Measurements from ENCODE around the gene LMBR1.
A peak's percentile ranks its signal among the peaks of the same experiment; 100 is the strongest.

The LMBR1 gene

DNA sequence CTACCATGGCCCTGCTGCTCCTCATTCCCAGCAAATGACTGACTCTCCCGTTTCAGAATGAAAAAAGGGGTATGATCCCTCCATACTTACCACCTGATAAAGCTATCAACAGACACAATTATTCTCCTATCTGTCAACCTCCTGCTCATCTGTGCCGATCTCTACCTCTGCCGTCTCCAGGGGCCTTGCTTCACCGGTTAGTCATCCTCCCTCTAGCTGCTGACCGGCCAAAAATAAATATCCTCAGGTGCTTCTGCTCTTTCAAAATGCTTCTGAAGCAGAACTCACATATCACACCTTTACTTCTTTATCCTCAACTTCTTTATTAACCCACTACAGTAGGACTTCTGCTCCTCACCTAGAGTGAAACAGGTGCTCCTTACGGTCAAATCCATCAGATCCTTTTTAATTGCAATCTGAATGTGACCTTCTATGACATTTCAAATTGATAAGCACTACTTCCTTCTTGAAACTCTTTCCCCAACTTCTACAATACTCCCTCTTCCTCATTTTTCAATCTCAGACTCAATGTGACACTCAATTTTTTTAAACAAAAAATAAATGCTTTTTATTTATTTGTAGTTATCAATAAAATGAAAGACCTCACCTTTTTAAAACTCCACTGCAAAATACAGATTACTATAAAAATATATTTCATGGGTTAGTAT is 63.2 kb downstream of the LMBR1 start:
- TF ChIP-seq YY1 (IDR thresholded peaks at IDR 0.05; ENCODE audit: low read depth) (no peak), CEBPB (IDR thresholded peaks at IDR 0.05) (no peak), ZBTB7A (IDR thresholded peaks at IDR 0.05; ENCODE audit: low read depth) (no peak), NFIC (IDR thresholded peaks at IDR 0.05) (no peak), FOXM1 (IDR thresholded peaks at IDR 0.05; ENCODE audit: borderline replicate concordance, low read depth) (no peak), EP300 (IDR thresholded peaks at IDR 0.05; ENCODE audit: borderline replicate concordance) (no peak), TAF1 (IDR thresholded peaks at IDR 0.05; ENCODE audit: low read depth) (no peak), RAD21 (IDR thresholded peaks at IDR 0.05; ENCODE audit: low read depth) (no peak), TEAD4 (IDR thresholded peaks at IDR 0.05) (no peak), CREB1 (IDR thresholded peaks at IDR 0.05; ENCODE audit: low read depth) (no peak), TCF12 (IDR thresholded peaks at IDR 0.05; ENCODE audit: low read depth) (no peak), EGR1 (IDR thresholded peaks at IDR 0.05) (no peak)
- TF ChIP-seq, protein P1, sequence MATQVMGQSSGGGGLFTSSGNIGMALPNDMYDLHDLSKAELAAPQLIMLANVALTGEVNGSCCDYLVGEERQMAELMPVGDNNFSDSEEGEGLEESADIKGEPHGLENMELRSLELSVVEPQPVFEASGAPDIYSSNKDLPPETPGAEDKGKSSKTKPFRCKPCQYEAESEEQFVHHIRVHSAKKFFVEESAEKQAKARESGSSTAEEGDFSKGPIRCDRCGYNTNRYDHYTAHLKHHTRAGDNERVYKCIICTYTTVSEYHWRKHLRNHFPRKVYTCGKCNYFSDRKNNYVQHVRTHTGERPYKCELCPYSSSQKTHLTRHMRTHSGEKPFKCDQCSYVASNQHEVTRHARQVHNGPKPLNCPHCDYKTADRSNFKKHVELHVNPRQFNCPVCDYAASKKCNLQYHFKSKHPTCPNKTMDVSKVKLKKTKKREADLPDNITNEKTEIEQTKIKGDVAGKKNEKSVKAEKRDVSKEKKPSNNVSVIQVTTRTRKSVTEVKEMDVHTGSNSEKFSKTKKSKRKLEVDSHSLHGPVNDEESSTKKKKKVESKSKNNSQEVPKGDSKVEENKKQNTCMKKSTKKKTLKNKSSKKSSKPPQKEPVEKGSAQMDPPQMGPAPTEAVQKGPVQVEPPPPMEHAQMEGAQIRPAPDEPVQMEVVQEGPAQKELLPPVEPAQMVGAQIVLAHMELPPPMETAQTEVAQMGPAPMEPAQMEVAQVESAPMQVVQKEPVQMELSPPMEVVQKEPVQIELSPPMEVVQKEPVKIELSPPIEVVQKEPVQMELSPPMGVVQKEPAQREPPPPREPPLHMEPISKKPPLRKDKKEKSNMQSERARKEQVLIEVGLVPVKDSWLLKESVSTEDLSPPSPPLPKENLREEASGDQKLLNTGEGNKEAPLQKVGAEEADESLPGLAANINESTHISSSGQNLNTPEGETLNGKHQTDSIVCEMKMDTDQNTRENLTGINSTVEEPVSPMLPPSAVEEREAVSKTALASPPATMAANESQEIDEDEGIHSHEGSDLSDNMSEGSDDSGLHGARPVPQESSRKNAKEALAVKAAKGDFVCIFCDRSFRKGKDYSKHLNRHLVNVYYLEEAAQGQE (IDR thresholded peaks at IDR 0.05; ENCODE audit: low read depth), result no peak
- TF ChIP-seq, protein P2, sequence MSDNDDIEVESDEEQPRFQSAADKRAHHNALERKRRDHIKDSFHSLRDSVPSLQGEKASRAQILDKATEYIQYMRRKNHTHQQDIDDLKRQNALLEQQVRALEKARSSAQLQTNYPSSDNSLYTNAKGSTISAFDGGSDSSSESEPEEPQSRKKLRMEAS (IDR thresholded peaks at IDR 0.05), result no peak
- TF ChIP-seq, protein P3, sequence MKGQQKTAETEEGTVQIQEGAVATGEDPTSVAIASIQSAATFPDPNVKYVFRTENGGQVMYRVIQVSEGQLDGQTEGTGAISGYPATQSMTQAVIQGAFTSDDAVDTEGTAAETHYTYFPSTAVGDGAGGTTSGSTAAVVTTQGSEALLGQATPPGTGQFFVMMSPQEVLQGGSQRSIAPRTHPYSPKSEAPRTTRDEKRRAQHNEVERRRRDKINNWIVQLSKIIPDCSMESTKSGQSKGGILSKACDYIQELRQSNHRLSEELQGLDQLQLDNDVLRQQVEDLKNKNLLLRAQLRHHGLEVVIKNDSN (IDR thresholded peaks at IDR 0.05), result no peak

DNA sequence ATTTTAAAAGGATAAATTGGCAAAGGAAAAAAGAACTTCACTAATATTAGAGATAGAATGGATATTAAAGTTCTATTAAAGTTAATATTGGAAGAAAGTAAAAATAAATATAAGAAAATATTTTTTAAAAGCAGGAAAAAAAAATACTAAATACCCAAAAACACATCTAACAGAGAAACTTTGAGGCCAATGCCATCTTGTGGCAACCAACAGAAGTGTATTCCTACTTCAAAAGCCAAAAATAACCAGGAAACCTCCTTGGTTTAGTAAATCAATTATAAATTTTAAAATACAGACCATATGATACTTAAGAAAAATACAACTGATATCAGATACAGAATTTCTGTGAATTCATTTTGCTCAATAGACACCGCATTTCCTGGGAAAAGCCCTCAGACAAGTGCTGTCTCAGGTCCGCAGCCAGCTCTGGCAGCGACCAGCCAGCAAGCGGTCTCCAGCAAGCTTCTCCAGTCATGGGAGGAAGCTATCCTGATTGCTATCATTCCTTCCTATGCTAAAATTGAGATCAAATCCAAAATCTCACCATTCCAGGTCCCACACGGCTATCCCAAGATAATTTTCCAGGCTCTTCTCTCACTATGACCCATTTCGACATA is 65.3 kb downstream of the LMBR1 start:
- TF ChIP-seq RAD21 (IDR thresholded peaks at IDR 0.05; ENCODE audit: low read depth), result peak; percentile 30; the same call in 1 of the 2 replicates
- TF ChIP-seq, protein P2 (IDR thresholded peaks at IDR 0.05), result no peak

DNA sequence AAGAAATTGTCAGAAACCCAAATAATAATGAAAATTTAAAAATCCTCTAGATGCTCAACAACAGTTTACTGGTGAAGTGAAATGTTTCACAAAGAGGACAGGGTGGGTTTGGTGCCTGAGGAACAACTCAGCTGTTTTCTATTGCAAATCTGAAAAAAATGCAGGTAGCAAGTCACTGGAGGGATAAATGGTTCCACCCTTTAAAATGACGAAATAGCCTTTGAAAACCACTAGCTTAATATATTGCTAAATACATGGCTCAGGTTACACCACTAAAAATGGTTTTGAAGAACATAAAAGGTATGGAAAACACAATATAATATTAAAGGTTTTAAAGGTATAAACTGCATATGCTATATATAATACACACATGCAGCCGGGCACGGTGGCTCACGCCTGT is 69.5 kb downstream of the LMBR1 start:
- no peak for TF ChIP-seq CREB1 (IDR thresholded peaks at IDR 0.05; ENCODE audit: low read depth)
- TF ChIP-seq CEBPB (IDR thresholded peaks at IDR 0.05), result peak; percentile 67

DNA sequence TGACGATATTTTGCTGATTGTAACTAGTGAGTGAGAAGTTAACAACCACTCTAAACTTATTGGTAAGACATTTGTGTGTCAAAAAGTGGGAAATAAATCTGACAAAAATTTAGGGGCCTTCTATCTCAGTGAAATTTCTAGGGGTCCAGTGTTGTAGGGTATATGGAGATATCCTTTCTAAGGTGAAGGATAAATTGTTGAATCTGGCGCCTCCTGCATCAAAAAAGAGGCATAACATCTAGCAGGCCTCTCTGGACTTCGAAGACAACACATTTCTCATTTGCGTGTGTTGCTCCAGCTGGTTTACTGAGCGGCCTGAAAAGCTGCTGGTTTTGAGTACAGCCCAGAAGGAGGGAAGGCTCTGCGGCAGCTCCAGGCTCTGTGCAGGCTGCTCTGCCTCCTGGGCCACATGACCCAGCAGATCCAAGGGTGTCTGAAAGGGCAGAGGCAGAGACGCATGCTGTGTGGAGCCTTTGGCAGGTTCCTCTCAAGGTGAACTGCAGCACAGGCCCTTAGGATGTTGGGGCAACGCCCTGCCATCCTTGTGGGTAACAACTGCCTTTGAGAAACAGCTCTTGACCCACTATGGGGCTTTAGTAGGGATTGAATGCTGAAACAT is 72.4 kb downstream of the LMBR1 start:
- TF ChIP-seq TAF1 (IDR thresholded peaks at IDR 0.05; ENCODE audit: low read depth), result no peak
- TF ChIP-seq, protein P2 (IDR thresholded peaks at IDR 0.05), result no peak
- no peak for TF ChIP-seq EP300 (IDR thresholded peaks at IDR 0.05; ENCODE audit: borderline replicate concordance)
- no peak for TF ChIP-seq CEBPB (IDR thresholded peaks at IDR 0.05)
- TF ChIP-seq, protein P1 (IDR thresholded peaks at IDR 0.05; ENCODE audit: low read depth), result no peak
- no peak for TF ChIP-seq RAD21 (IDR thresholded peaks at IDR 0.05; ENCODE audit: low read depth)
- TF ChIP-seq YY1 (IDR thresholded peaks at IDR 0.05; ENCODE audit: low read depth), result no peak
- no peak for TF ChIP-seq CREB1 (IDR thresholded peaks at IDR 0.05; ENCODE audit: low read depth)
- TF ChIP-seq, protein P3 (IDR thresholded peaks at IDR 0.05), result no peak
- no peak for TF ChIP-seq FOXM1 (IDR thresholded peaks at IDR 0.05; ENCODE audit: borderline replicate concordance, low read depth)
- no peak for TF ChIP-seq ZBTB7A (IDR thresholded peaks at IDR 0.05; ENCODE audit: low read depth)
- TF ChIP-seq TCF12 (IDR thresholded peaks at IDR 0.05; ENCODE audit: low read depth), result no peak
- TF ChIP-seq TEAD4 (IDR thresholded peaks at IDR 0.05), result no peak
- no peak for TF ChIP-seq EGR1 (IDR thresholded peaks at IDR 0.05)
- TF ChIP-seq NFIC (IDR thresholded peaks at IDR 0.05), result no peak

DNA sequence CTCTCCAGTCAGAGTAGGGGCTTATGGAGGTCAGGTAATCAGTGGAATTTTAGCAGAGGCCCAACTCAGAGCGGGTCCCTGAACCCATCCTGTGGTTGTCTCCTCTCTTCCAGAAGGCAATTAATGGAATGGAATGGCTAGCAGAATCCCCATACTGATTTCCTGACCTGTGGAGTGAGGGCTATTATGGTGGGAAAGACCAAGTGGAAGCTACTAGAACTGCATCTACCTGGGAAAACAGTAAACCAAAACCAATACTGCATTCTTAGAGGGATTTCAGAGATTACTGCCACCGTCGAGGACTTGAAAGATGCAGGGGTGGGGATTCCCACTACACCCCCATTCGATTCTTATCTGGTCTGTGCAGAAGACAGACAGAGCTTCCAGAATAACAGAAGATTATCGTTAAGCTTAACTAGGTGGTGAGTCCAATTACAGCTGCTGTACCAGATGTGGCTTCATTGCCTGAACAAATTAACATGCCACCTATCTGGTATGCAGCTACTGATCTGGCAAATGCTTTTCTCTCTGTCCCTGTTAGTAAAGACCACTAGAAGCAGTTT is 73.2 kb downstream of the LMBR1 start:
- TF ChIP-seq RAD21 (IDR thresholded peaks at IDR 0.05; ENCODE audit: low read depth) (no peak), CREB1 (IDR thresholded peaks at IDR 0.05; ENCODE audit: low read depth) (no peak), EP300 (IDR thresholded peaks at IDR 0.05; ENCODE audit: borderline replicate concordance) (no peak), EGR1 (IDR thresholded peaks at IDR 0.05) (no peak), YY1 (IDR thresholded peaks at IDR 0.05; ENCODE audit: low read depth) (no peak), TCF12 (IDR thresholded peaks at IDR 0.05; ENCODE audit: low read depth) (no peak), FOXM1 (IDR thresholded peaks at IDR 0.05; ENCODE audit: borderline replicate concordance, low read depth) (no peak), CEBPB (IDR thresholded peaks at IDR 0.05) (no peak), ZBTB7A (IDR thresholded peaks at IDR 0.05; ENCODE audit: low read depth) (no peak), TEAD4 (IDR thresholded peaks at IDR 0.05) (no peak), NFIC (IDR thresholded peaks at IDR 0.05) (no peak), TAF1 (IDR thresholded peaks at IDR 0.05; ENCODE audit: low read depth) (no peak)
- TF ChIP-seq, protein P1 (IDR thresholded peaks at IDR 0.05; ENCODE audit: low read depth), result no peak
- TF ChIP-seq, protein P2 (IDR thresholded peaks at IDR 0.05), result no peak
- TF ChIP-seq, protein P3 (IDR thresholded peaks at IDR 0.05), result no peak
